ENCODE measurements around the gene NPHP4.
A peak's percentile ranks its signal among the peaks of the same experiment; 100 is the strongest.

NPHP4 gene

GRCh38 chr1:5992026-5992813 lies at the start of gene NPHP4:
Gene NPHP4 (minus strand): TSS chr1:5992425. CDS start chr1:5986289, 6,136 bp downstream.
- peak; percentile 99 for DNase-seq (ENCODE audit: low read depth, low spot score)

GRCh38 chr1:6041432-6042062 lies 49.3 kb upstream of the NPHP4 start:
- no peak for DNase-seq (ENCODE audit: low read depth, low spot score)

DNA sequence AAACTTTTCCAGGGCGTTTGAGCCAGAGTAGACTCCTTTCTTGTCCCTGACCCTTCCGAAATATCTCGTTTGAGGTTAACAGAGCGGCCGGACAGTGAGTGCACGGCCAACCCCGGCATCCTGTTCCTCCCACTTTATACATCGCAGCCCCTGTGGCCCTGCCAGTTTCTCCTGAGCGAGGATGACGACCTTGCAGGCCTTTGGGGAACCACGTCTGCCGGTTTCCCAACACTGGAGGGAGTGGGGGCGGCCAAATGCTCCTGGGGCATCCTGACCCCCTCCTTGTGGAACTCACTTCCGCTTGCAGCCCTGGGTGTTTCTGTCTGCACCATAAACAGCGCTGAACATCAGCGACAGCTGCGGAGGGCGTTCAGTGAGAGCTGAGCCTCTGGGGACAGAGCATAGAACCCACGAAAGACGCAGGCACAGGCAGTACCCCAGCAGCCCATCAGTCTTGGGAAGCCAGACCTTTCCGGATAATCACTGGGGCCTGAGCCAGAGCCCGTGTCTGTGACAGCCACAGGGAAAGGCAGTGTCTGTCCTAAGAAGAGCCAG lies 48.7 kb upstream of the NPHP4 start:
- no peak for DNase-seq (ENCODE audit: low read depth, low spot score)

- DNase-seq (ENCODE audit: low read depth, low spot score) = no peak
Measured at GRCh38 chr1:6040444-6040843, 48.2 kb upstream of the NPHP4 start.

- no peak for DNase-seq (ENCODE audit: low read depth, low spot score)
Measured at GRCh38 chr1:6039031-6039430, 46.8 kb upstream of the NPHP4 start.

DNA sequence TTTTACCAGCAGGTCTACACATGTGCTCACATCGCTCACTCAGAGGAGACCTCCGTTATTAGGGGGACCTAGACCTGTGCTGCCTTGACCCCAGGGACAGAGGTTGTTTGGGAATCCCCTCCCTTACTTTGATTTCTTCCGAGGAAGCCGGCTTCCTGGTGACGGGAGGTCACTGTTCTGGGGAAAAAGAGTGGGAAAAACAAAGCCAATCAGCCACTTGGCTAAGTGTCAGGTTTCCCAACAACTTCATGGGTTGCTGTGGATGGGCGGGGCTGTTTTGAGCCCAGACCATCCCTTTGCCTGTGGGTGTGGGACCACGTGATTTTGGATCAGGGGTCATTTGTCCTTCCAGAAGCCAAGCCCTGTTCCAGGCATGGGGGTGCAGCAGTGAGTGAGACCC lies 46.4 kb upstream of the NPHP4 start:
- DNase-seq (ENCODE audit: low read depth, low spot score) = no peak

DNA sequence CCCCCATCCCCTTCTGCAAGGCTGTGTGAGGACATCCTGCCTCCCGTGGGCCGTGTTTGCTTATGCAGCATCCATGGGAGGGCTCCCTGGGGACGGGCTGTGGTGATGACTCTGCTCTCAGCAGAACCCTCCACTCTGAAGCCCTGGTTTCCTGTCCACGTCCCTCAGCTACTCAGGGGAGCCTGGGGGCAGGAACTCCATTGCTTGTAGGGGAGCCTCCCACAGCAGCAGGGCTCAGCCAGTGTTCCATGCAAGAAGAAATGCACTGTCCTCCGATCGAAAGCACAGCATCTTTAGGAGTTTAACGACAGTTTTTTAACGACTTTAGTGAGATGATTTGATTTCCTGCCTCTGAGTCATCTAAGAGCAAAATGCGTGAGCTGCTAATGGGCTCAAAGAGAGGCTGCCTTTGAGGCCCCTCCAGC lies 45.1 kb upstream of the NPHP4 start:
- no peak for DNase-seq (ENCODE audit: low read depth, low spot score)

GRCh38 chr1:6035719-6036118 lies 43.5 kb upstream of the NPHP4 start:
- DNase-seq (ENCODE audit: low read depth, low spot score) = no peak

GRCh38 chr1:6035303-6035702 lies 43.1 kb upstream of the NPHP4 start:
- no peak for DNase-seq (ENCODE audit: low read depth, low spot score)

GRCh38 chr1:6034750-6035096 lies 42.5 kb upstream of the NPHP4 start:
- DNase-seq (ENCODE audit: low read depth, low spot score) = no peak

- DNase-seq (ENCODE audit: low read depth, low spot score) = peak; percentile 47
Measured at GRCh38 chr1:6033986-6034749, 41.9 kb upstream of the NPHP4 start.

DNA sequence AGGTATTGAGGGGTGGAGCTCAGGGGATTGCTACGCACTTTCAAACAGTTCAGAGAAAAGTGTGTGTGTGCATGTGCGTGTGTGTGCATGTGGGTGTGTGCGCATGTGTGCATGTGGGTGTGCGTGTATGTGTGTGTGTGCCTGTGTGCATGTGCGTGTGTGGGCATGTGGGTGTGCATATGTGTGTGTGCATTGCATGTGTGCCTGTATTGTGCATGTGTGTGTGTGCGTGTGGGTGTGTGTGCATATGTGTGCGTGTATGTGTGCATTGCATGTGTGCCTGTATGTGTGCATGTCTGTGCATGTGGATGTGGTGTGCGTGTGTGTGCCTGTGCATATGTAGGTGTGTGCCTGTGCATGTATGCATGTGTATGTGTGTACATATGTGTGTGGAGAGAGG lies 40.9 kb upstream of the NPHP4 start:
- DNase-seq (ENCODE audit: low read depth, low spot score) = no peak

DNA sequence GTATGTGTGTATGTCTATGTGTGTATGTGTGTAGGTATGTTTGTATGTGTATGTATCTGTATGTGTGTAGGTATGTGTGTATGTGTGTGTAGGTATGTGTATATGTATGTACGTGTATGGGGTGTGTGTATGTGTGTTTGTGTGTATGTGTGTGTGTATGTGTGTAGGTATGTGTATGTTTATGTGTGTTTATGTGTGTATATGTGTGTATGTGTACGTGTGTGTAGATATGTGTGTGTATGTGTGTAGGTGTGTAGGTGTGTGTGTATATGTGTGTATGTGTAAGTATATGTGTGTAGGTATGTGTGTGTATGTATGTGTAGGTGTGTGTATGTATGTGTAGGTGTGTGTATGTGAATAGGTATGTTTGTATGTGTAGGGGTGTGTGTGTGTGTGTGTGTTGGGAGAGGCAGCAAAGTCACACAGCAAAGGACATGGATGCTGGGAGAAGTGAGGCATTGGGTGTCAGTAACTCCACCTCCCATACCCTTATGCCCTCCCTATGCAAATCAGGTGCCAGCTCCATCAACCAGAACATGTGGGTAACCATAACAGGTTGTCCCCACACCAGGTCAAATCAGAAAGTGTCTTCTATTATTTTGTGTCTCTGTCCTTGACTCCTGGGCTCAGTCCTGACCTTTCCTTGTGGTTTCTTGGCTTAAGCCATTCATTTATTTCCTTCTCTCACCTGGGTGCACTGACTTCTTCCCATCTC lies 38.5 kb upstream of the NPHP4 start:
- DNase-seq (ENCODE audit: low read depth, low spot score) = no peak

DNA sequence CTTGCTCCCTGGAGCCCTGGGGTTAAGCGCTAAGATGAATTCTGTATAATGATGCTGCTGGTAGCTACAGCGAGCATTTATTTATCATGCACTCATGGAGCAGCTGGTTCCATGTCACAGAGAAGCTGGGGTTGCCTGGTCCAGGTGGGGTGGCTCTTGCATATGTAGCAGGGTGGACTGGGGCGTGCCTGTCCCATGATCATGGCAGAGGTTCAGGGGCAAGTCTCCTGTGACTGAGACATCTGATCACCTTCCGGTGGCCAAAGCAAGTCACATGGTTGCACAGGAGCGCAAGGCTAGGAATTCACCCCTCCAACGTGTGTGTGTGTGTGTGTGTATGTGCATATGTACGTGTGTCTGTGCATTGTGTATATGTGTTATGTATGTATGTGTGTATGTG lies 37.9 kb upstream of the NPHP4 start:
- DNase-seq (ENCODE audit: low read depth, low spot score) = no peak

GRCh38 chr1:6029351-6029750 lies 37.1 kb upstream of the NPHP4 start:
- no peak for DNase-seq (ENCODE audit: low read depth, low spot score)

DNA sequence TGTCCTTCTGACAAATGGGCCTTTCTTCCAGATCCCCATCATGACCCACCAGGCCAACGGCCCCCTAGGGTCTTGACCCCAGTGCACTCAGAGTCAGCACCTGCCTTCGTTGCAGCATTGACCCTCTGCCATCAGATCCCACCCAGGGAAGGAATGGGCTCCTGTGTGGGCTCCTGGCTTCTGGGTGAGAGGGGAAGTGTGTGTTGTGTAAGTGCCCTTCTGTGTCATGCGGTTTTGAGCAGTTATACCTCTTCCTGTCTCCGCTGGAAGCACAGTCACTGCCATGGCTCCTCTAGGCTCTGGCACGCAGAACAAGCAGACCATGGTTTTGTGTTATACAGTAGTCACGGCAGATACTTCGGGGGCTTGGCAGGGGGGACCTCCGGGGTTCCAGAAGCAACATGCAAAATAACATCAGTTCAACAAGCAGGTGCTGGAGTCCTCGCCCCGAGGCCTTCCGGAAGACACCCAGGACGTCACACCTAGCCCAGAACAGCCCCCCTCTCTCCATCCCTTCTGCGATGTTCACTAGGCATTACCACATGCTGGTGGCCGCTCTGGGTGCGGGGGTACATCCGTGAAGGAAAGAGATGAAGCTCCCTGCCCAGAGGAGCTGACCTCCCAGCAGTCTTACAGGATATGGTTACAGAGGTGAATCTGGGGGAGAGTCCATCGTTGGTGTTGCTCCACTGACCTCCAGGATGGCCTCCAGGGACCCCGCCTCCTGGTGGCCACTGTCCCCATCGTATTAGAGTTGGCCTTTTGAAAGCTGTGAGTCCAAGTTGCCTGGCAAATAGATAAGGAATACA lies 36.0 kb upstream of the NPHP4 start:
- no peak for DNase-seq (ENCODE audit: low read depth, low spot score)

DNA sequence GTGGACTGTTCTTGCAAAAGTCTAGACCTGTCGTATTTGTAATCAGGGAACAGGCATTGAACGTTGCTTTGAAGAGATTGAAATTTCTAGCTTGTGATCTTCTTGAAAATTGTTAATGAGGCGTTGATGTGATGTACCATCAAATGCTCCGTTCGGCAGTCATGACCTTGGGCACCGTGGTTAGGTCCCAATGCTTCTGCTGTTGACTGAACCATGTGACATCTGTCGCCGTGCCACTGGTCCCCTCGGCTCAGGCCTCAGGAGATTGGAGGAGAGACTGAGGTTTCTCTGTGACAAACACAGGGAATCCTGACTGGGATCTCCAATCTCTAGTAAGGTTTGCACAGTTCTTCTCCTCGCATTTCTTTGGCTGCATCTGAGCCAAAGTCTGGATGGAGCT lies 35.4 kb upstream of the NPHP4 start:
- no peak for DNase-seq (ENCODE audit: low read depth, low spot score)

DNA sequence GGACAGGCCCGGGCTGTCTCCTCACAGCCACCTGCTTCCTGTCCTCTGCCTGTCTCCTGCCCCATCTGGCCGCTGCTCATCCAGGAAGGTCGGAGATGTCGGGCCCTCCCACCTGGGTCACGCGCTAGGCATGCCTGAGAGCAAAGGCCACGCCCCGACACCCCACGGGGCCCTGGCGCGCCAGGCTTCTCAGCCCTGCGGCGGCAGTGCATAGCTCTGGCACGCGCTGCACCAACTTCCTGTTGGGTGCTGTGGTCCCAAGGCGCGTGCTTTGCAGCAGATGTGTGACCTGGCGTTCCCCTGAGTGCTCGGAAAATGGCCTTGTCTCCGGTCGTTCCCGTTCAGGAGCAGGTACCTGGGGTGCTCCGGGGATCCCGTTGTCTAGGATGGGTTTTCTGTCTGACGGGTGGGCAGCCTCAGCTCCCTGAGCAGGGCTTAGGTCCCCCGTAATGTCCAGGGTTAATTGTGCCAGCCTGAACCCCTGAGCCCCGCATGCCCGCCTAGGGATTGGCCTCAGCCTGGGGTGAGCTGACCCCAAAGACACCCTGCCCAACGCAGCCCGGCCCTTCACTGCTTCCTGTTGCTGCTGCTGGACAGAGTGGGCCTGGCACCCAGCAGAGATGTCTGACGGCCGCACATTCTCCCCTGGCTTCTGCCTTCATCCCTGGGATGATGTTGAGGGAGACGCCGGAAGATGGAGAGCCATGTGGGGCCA lies 34.0 kb upstream of the NPHP4 start:
- peak; percentile 28 for DNase-seq (ENCODE audit: low read depth, low spot score)

- DNase-seq (ENCODE audit: low read depth, low spot score) = no peak
Measured at GRCh38 chr1:6025269-6026094, 33.3 kb upstream of the NPHP4 start.

All from iPS DF 19.7 (cell line).